Endothelial cell of umbilical vein (primary cell): ENCODE data around the gene AGAP5. TPM values are rescaled to one million over a fixed set of nuclear protein-coding genes. Genes with fewer than 3 reads are reported as not detected.

Experiments used
- BruUV-seq: library from RNA; stranded (reverse); fragments of 400-500 nt; replicated peaks from 2 replicates; lab custom pipeline; 2021; lab: Mats Ljungman, UMichigan
- CTCF ChIA-PET: fragments of 300-600, 350-600 bp; sonication (Branson Sonifier 250); formaldehyde crosslinking; loops from one replicate; lab custom pipeline; 2021; ENCODE audit warnings: antibody characterized with exemption, inconsistent platforms; lab: Charles Lee
- POLR2A ChIA-PET: fragments of 300-600, 350-600 bp; sonication (Branson Sonifier 250); formaldehyde crosslinking; loops from one replicate; lab custom pipeline; 2021; ENCODE audit warnings: antibody characterized with exemption, inconsistent platforms; lab: Charles Lee
- DNase-seq: peaks from one replicate; pipeline ENCODE4 v3.0.0-alpha.2; 2011; ENCODE audit warnings: low read depth, low spot score
- FAIRE-seq: peaks from 2 replicates; lab custom pipeline; 2011; peaks lifted over from hg19 to GRCh38; lab: Jason Lieb, UNC
- H2AFZ ChIP-seq: 2 replicates; pipeline ENCODE4 v1.6.0; 2012; ENCODE audit warnings: low read depth, low read length, control low read depth, inconsistent platforms
- H3K27ac ChIP-seq: 2 replicates; pipeline ENCODE4 v1.5.1; 2011; ENCODE audit warnings: low read depth, mild to moderate bottlenecking, control low read depth, low read length, moderate library complexity; ENCODE audit not compliant: insufficient read depth
- H3K27me3 ChIP-seq, 2 experiments: 2 replicates each; pipeline versions ENCODE4 v1.6.0 to v1.6.1; 2011; ENCODE audit warnings: low read length in 2 of 2, mixed read lengths in 1 of 2; ENCODE audit not compliant: control insufficient read depth in 2 of 2, insufficient read depth in 2 of 2
- H3K36me3 ChIP-seq, 2 experiments: 2 replicates in 1 of 2; 3 replicates in 1 of 2; pipeline ENCODE4 v1.5.1; 2011; ENCODE audit warnings: low read length in 2 of 2, mild to moderate bottlenecking in 1 of 2, moderate library complexity in 1 of 2; ENCODE audit not compliant: control insufficient read depth in 2 of 2, insufficient read depth in 2 of 2; ENCODE audit errors: extremely low read depth in 1 of 2
- H3K4me1 ChIP-seq: 3 replicates; pipeline ENCODE4 v1.5.1; 2011; ENCODE audit warnings: mild to moderate bottlenecking, low read length; ENCODE audit not compliant: control insufficient read depth, insufficient read depth; ENCODE audit errors: extremely low read depth
- H3K4me2 ChIP-seq: 2 replicates; pipeline ENCODE4 v1.6.1; 2011; ENCODE audit warnings: low read length, control low read depth, mixed read lengths; ENCODE audit not compliant: insufficient read depth
- H3K4me3 ChIP-seq, 3 experiments: fragments of 200-600 bp in 1 of 3; sonication (generic), shearing (Covaris generic) in 1 of 3; replicated peaks in 1 of 3; 2 replicates each; pipeline ENCODE4 v1.5.1; 2011 to 2016; ENCODE audit warnings: control low read depth in 3 of 3, low read length in 3 of 3, mild to moderate bottlenecking in 2 of 3, inconsistent platforms in 1 of 3, low read depth in 1 of 3, moderate library complexity in 1 of 3; ENCODE audit not compliant: insufficient read depth in 1 of 3
- H3K79me2 ChIP-seq: 2 replicates; pipeline ENCODE4 v1.6.0; 2012; ENCODE audit warnings: low read length, inconsistent platforms; ENCODE audit not compliant: control insufficient read depth, insufficient read depth
- H3K9ac ChIP-seq: replicated peaks from 2 replicates; pipeline ENCODE3; 2011; ENCODE audit warnings: low read length, control low read depth; ENCODE audit not compliant: insufficient read depth; ENCODE audit errors: extremely low read depth
- H3K9me1 ChIP-seq: replicated peaks from 3 replicates; pipeline ENCODE4 v1.6.0; 2011; ENCODE audit warnings: mild to moderate bottlenecking, low read length; ENCODE audit not compliant: control insufficient read depth, insufficient read depth; ENCODE audit errors: extremely low read depth
- H3K9me3 ChIP-seq: replicated peaks from 2 replicates; pipeline ENCODE4 v1.5.1; 2012; ENCODE audit warnings: low read length, inconsistent platforms; ENCODE audit not compliant: control insufficient read depth, insufficient read depth
- H4K20me1 ChIP-seq: replicated peaks from 2 replicates; pipeline ENCODE3; 2011; ENCODE audit warnings: mild to moderate bottlenecking, low read length; ENCODE audit not compliant: control insufficient read depth, insufficient read depth; ENCODE audit errors: extremely low read depth
- EZH2 ChIP-seq: IDR thresholded peaks from 2 replicates; pipeline ENCODE4 v1.6.1; 2012; ENCODE audit warnings: borderline replicate concordance, low read depth, mild to moderate bottlenecking, moderate library complexity, low read length, inconsistent platforms; ENCODE audit not compliant: severe bottlenecking
- FOS ChIP-seq: IDR thresholded peaks from 2 replicates; pipeline ENCODE4 v1.6.1; 2011; ENCODE audit warnings: mild to moderate bottlenecking, low read length, moderate library complexity, borderline replicate concordance; ENCODE audit not compliant: insufficient read depth
- GATA2 ChIP-seq: IDR thresholded peaks from 2 replicates; pipeline ENCODE4 v1.7.0; 2011; ENCODE audit warnings: low read depth, mild to moderate bottlenecking, moderate library complexity, mixed read lengths, low read length; ENCODE audit not compliant: insufficient read length, insufficient read depth
- JUN ChIP-seq: IDR thresholded peaks from 2 replicates; pipeline ENCODE4 v1.6.1; 2011; ENCODE audit warnings: borderline replicate concordance, low read depth; ENCODE audit not compliant: insufficient read length, insufficient read depth
- MYC ChIP-seq: IDR thresholded peaks from one replicate; pipeline ENCODE4 v1.6.1; 2011; ENCODE audit warnings: mild to moderate bottlenecking, low read depth, low read length
- POLR2A ChIP-seq: IDR thresholded peaks from 2 replicates; pipeline ENCODE4 v1.6.1; 2012; ENCODE audit warnings: low read depth, mild to moderate bottlenecking, control low read depth, low read length
- POLR2AphosphoS5 ChIP-seq: IDR thresholded peaks from 2 replicates; pipeline ENCODE4 v1.6.1; 2012; ENCODE audit warnings: low read depth, mild to moderate bottlenecking, control low read depth, low read length, moderate library complexity; ENCODE audit not compliant: insufficient read depth
- dilution Hi-C: fragments of 300-500 bp; cut with MboI; formaldehyde crosslinking; loops from one replicate; pipeline ENCODE4 v1.15.0; 2019; ENCODE audit warnings: low sequenced_read_pairs; ENCODE audit not compliant: extremely low pct_ligation_motif_present
- intact Hi-C: fragments of 100-400 bp; cut with micrococcal nuclease; formaldehyde crosslinking; loops from one replicate; pipeline ENCODE4 v1.10.0; 2022
- polyA plus RNA-seq, 4 experiments: library from polyadenylated mRNA; depleted of rRNA in 3 of 4; stranded (reverse) in 3 of 4; unstranded in 1 of 4; fragments of >200 nt; gene quantifications; 2 replicates each; pipeline versions ENCODE4 v1.2.1 to v1.2.3, GENCODE V29; 2011 to 2012; ENCODE audit warnings: missing spikeins in 1 of 4
- total RNA-seq: library from RNA; stranded (reverse); gene quantifications from 2 replicates; pipeline ENCODE4 v1.2.3, GENCODE V29; 2021
- TF ChIP-seq, protein P1 (sequence below), 2 donors: IDR thresholded peaks; 1 replicate in 1 of 2; 2 replicates in 1 of 2; pipeline ENCODE4 v1.5.1; 2011; ENCODE audit warnings: low read length in 2 of 2, mild to moderate bottlenecking in 2 of 2, moderate library complexity in 2 of 2, control low read depth in 1 of 2, inconsistent platforms in 1 of 2, low read depth in 1 of 2; ENCODE audit not compliant: insufficient read depth in 1 of 2; ENCODE audit errors: extremely low read depth in 1 of 2
- TF ChIP-seq, protein P2 (sequence below): IDR thresholded peaks from 2 replicates; pipeline ENCODE4 v1.6.1; 2011; ENCODE audit not compliant: insufficient read depth, insufficient read length

AGAP5 gene
- total and polyA plus RNA-seq, 2 donors (not counting 3 experiments of a cell fraction or from before 2014, with no cell fraction given): 4.4 to 7.7 TPM

DNA sequence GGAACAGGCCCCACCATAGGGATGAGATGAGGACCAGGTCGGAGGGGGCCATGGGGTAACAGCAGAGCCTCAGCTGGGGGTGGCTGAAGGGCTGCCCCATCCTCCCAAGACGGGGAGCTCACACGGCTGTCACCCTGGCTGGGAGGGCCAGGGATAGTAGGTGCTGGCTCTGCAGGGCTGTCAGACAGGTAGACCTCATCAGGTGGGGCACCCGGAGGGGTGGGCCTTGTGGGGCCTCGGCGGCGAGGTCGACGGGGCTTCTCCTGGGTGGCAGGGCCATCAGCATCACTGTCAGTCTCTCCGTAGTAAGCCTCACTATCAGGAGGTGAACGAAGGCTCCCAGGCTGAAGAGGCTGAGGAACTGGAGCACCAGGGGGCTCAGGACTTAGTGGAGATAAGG is 44.7 kb downstream of the AGAP5 start:
- intact Hi-C loops: no loop called here
- H3K9me3 ChIP-seq: no peaks in the 10 kb centered on the region
- ChIA-PET CTCF (no interaction called here), POLR2A (no interaction called here)
- no TSS peak for BruUV-seq
- dilution Hi-C loops: no loop called here
- no peak overlapping the region for H2AFZ ChIP-seq
- H3K27ac ChIP-seq: no peak overlapping the region
- H3K4me1 ChIP-seq: no peaks in the 10 kb centered on the region
- no peaks in the 10 kb centered on the region for H4K20me1 ChIP-seq
- H3K27me3 ChIP-seq: peaks cover 0 to 8% of the 10 kb centered on the region in 2 experiments
- no peaks in the 10 kb centered on the region for H3K36me3 ChIP-seq
- H3K4me2 ChIP-seq: no peak overlapping the region
- H3K79me2 ChIP-seq: no peaks in the 10 kb centered on the region
- no peak overlapping the region for H3K9ac ChIP-seq
- H3K9me1 ChIP-seq: no peaks in the 10 kb centered on the region
- no peak for DNase-seq
- no peak overlapping the region for H3K4me3 ChIP-seq
- no peak for FAIRE-seq
- TF ChIP-seq GATA2 (no peak), JUN (no peak), POLR2A (no peak), FOS (no peak), POLR2AphosphoS5 (no peak), EZH2 (no peak), MYC (no peak)
- TF ChIP-seq, protein P1, sequence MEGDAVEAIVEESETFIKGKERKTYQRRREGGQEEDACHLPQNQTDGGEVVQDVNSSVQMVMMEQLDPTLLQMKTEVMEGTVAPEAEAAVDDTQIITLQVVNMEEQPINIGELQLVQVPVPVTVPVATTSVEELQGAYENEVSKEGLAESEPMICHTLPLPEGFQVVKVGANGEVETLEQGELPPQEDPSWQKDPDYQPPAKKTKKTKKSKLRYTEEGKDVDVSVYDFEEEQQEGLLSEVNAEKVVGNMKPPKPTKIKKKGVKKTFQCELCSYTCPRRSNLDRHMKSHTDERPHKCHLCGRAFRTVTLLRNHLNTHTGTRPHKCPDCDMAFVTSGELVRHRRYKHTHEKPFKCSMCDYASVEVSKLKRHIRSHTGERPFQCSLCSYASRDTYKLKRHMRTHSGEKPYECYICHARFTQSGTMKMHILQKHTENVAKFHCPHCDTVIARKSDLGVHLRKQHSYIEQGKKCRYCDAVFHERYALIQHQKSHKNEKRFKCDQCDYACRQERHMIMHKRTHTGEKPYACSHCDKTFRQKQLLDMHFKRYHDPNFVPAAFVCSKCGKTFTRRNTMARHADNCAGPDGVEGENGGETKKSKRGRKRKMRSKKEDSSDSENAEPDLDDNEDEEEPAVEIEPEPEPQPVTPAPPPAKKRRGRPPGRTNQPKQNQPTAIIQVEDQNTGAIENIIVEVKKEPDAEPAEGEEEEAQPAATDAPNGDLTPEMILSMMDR (IDR thresholded peaks at IDR 0.05; ENCODE audit: extremely low read depth in 1 of 2, insufficient read depth in 1 of 2, low read depth in 1 of 2, low read length in 2 of 2): no peak
- TF ChIP-seq, protein P2, sequence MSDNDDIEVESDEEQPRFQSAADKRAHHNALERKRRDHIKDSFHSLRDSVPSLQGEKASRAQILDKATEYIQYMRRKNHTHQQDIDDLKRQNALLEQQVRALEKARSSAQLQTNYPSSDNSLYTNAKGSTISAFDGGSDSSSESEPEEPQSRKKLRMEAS: no peak
